ENCODE results near the gene RBMS1. TPM values are rescaled to one million over a fixed set of nuclear protein-coding genes. Genes with fewer than 3 reads are reported as not detected.

Gene RBMS1
- total RNA-seq, 2 experiments from 2014 or later, result 65.5 to 67.5 TPM

DNA sequence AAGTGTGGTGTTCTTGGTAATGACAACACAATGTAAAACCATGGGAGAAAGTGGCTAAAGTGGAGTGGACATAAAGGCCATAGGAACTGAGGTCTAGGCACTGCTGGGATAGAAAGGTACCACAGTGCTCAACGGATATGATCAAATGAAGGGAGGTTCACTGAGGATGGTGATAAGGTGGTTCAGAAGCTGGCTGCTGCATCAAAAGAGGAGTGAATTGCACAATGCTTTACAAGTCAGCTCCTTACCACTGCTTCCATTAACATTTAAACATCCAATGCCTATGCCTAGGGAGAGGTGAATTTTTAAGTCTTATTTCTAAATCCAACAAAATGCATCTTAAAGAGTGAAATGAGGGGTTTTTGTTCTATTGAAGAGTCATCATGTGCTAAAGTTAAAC, 193.4 kb downstream of the RBMS1 start:
- ChIA-PET POLR2A (interaction anchor here (1.4 kb wide), 1 partner anchor 37 kb away, joined by 3 read pairs; no protein-coding TSS in a partner anchor), CTCF (no interaction called here)
- H3K4me3 Mint-ChIP-seq, result no peak overlapping the region
- peaks cover 57% of the 10 kb centered on the region for H3K4me1 Mint-ChIP-seq
- DNase-seq, result no peak
- H3K27ac Mint-ChIP-seq, result peak overlapping the region; percentile 7
- H3K9me3 Mint-ChIP-seq, result no peaks in the 10 kb centered on the region
- H3K36me3 Mint-ChIP-seq (ENCODE audit: low read depth), result peaks cover 75% of the 10 kb centered on the region
- H3K27me3 Mint-ChIP-seq, result no peaks in the 10 kb centered on the region

DNA sequence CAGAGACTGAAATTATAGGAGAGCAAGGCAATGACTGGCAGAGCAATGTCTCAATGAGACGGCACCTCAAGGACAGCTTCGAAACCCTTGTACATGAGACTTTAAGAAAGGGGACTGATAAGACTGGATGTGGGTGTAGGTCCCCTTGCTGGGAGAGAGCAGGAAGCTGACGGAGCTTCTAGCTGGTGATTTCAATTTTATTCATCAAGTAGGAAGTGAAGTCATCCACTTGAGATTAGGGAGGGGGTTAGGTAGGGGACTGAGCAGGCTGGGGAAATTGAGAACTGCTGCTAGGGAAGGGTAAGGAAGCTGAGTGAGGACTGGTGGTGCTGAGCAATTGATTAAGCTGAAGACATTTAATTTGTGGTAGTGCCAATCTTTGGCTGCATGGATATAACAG, 194.1 kb downstream of the RBMS1 start:
- no peak for DNase-seq
- H3K4me3 Mint-ChIP-seq, result no peak overlapping the region
- no peak overlapping the region for H3K27ac Mint-ChIP-seq
- CTCF ChIA-PET, result interaction anchor here (0.5 kb wide), 1 partner anchor 642 kb away, joined by 6 read pairs; no protein-coding TSS in a partner anchor
- H3K27me3 Mint-ChIP-seq, result no peaks in the 10 kb centered on the region
- POLR2A ChIA-PET, result interaction anchor here (1.4 kb wide), 1 partner anchor 36 kb away, joined by 3 read pairs; no protein-coding TSS in a partner anchor
- H3K4me1 Mint-ChIP-seq, result peaks cover 64% of the 10 kb centered on the region
- no peaks in the 10 kb centered on the region for H3K9me3 Mint-ChIP-seq
- H3K36me3 Mint-ChIP-seq (ENCODE audit: low read depth), result peaks cover 76% of the 10 kb centered on the region

DNA sequence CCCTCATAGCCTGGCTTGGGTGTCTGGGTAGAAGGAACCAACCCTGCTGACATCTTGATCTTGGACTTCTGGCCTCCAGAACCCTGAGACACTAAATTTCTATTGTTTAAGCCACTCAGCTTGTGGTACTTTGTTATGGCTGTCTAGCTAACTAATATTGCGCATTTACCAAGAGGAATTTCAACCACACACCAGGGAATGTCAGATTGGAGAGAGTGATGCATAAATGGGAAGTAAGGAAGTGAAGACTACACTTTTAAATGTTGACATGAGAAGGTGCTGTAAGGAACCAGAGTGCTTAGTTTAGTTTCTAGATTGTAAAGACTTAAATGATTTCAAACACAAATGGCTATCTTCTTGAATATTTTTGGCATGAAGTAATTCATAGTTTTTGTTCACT, 194.6 kb downstream of the RBMS1 start:
- Mint-ChIP-seq H3K27me3 (no peaks in the 10 kb centered on the region), H3K4me3 (no peak overlapping the region), H3K36me3 (ENCODE audit: low read depth) (peaks cover 75% of the 10 kb centered on the region), H3K4me1 (peaks cover 69% of the 10 kb centered on the region), H3K9me3 (no peaks in the 10 kb centered on the region), H3K27ac (no peak overlapping the region)
- ChIA-PET POLR2A (interaction anchor here (1.4 kb wide), 1 partner anchor 36 kb away, joined by 3 read pairs; no protein-coding TSS in a partner anchor), CTCF (interaction anchor here (0.5 kb wide), 1 partner anchor 643 kb away, joined by 6 read pairs; no protein-coding TSS in a partner anchor)
- no peak for DNase-seq

DNA sequence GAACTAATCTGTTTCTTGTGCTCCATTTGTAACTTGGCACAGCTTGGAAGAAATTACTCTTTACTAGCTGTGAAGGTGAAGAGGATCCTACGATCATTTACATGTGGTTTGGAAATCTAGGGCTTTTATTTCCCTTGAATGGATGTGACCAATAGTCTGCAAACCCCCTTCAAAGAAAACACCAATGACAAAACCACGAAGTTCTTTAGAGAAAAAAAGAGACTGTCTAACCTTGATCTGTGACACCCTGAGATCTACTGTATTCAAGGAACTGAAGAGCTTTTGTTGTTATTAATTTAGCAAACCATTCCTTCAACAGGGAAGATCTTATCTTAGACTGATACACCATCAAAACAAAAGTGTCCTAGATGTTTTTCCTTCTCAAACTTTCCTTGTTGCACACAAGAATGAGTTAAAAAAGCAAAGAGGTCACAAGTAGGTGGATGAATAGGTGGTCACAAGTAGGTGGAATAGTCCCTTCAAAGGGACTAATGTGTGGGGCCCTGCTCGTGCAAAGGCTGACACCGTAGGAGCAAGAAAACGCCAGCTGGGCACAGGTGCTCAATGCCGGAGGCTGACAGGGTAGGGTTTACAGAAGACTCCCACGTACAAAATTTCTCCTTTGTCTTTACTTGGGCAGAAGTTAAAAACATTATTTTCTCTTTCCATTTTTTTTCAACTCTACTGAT, 197.9 kb downstream of the RBMS1 start:
- no peaks in the 10 kb centered on the region for H3K27me3 Mint-ChIP-seq
- no peak overlapping the region for H3K27ac Mint-ChIP-seq
- H3K9me3 Mint-ChIP-seq, result no peaks in the 10 kb centered on the region
- DNase-seq, result no peak
- no peak overlapping the region for H3K4me3 Mint-ChIP-seq
- POLR2A ChIA-PET, result interaction anchor here (0.8 to 2.1 kb wide), 4 partner anchors 11 to 111 kb away, joined by 3 to 5 read pairs (median 4); no protein-coding TSS in a partner anchor
- peaks cover 64% of the 10 kb centered on the region for H3K4me1 Mint-ChIP-seq
- CTCF ChIA-PET, result interaction anchor here (0.7 to 1.8 kb wide), 5 partner anchors 25 to 699 kb away, joined by 3 to 5 read pairs (median 4); no protein-coding TSS in a partner anchor
- peaks cover 80% of the 10 kb centered on the region for H3K36me3 Mint-ChIP-seq (ENCODE audit: low read depth)

DNA sequence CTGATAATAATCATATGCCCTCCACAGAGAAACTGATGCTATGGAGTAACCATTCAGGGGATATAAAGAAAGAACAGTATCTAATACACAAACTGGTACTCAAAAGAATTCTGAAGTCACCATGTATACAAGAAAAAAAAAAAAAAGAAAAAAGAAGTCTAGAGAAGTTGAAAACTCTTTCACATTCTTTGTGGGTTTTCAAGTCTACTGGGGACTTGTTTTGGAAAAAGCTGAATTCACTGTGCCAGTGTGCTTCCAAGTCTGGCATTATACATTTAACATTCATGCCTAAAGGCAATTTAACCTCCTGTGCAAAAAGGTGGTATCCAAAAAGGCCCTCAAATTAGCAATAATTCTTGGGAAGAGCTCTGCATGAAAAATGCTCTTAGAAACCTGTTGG, 198.7 kb downstream of the RBMS1 start:
- H3K9me3 Mint-ChIP-seq, result no peaks in the 10 kb centered on the region
- no peak overlapping the region for H3K27ac Mint-ChIP-seq
- no peak overlapping the region for H3K4me3 Mint-ChIP-seq
- H3K27me3 Mint-ChIP-seq, result no peaks in the 10 kb centered on the region
- POLR2A ChIA-PET, result interaction anchor here (0.8 to 2.1 kb wide), 4 partner anchors 10 to 112 kb away, joined by 3 to 5 read pairs (median 4); no protein-coding TSS in a partner anchor
- H3K4me1 Mint-ChIP-seq, result peaks cover 60% of the 10 kb centered on the region
- no peak for DNase-seq
- peaks cover 77% of the 10 kb centered on the region for H3K36me3 Mint-ChIP-seq (ENCODE audit: low read depth)
- CTCF ChIA-PET, result interaction anchor here (0.7 to 1.8 kb wide), 6 partner anchors 24 to 700 kb away, joined by 3 to 5 read pairs (median 4); no protein-coding TSS in a partner anchor

DNA sequence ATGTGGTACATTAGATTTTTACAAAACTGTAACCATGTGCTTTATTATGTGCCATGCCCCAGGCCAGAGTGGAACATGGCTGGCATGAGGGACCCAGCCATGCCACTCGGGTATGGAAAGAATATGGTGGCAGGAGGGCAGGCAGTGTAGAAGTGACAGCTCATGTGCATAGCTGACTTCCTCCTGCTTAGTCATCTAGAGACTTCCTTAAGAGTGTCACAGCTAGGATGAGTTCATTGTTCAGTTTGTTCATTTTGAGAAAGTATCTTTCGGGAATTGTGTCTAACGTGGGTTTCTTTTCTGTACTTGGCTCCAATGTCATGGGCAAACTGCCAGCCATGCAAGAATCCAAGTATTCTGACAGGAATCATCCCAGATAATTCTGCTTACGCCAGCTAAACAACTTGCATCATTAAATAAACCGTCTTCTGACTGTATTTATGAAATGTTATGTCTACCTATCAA, 199.2 kb downstream of the RBMS1 start:
- Mint-ChIP-seq H3K9me3 (no peaks in the 10 kb centered on the region), H3K27me3 (no peaks in the 10 kb centered on the region), H3K4me1 (peaks cover 57% of the 10 kb centered on the region), H3K4me3 (no peak overlapping the region), H3K36me3 (ENCODE audit: low read depth) (peaks cover 72% of the 10 kb centered on the region), H3K27ac (no peak overlapping the region)
- CTCF ChIA-PET, result interaction anchor here (0.9 to 1.8 kb wide), 4 partner anchors 18 to 701 kb away, joined by 3 to 5 read pairs (median 5); no protein-coding TSS in a partner anchor
- peak; percentile 33 for DNase-seq
- POLR2A ChIA-PET, result interaction anchor here (1.5 to 2.1 kb wide), 2 partner anchors 10 to 113 kb away, joined by 3 to 5 read pairs; no protein-coding TSS in a partner anchor

DNA sequence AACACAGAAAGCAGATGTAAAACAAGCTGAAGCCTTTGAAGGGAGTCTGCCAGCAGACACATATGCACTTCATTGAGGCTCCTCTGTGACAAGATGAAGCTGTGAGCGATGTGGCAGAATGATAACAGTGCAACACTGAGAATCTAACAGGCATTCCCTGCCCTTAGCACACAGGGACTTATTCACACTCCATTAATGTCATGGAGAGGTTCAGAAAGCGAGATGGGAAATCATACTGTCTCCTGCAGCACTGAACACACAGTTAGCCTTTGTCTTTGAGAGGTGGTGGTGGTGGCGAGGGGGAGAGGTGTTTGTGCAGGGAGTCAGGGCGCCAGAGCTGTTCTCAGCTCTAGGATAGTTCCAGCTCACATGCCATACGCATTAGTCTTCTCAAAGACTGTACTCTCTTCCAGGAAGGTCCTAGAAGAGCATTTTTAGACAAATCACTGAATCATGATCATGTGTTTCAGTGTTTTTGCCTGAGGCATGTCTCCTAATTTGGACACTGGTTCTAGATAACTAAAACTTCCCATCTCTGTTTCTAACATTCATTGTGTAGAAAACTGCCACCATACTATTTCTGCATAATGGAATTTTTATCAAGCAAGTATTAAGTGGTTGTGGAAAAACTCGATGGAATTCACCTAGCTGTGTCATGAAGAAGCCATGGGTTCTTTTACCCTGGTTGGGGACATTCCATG, 200.1 kb downstream of the RBMS1 start:
- CTCF ChIA-PET, result interaction anchor here (0.9 to 1.8 kb wide), 4 partner anchors 17 to 30 kb away, joined by 3 to 5 read pairs (median 4); no protein-coding TSS in a partner anchor
- Mint-ChIP-seq H3K36me3 (ENCODE audit: low read depth) (peaks cover 69% of the 10 kb centered on the region), H3K27ac (no peak overlapping the region), H3K27me3 (no peaks in the 10 kb centered on the region), H3K9me3 (no peaks in the 10 kb centered on the region), H3K4me1 (peaks cover 49% of the 10 kb centered on the region), H3K4me3 (no peak overlapping the region)
- DNase-seq, result no peak
- POLR2A ChIA-PET, result interaction anchor here (2.1 kb wide), 1 partner anchor 9 kb away, joined by 5 read pairs; no protein-coding TSS in a partner anchor

DNA sequence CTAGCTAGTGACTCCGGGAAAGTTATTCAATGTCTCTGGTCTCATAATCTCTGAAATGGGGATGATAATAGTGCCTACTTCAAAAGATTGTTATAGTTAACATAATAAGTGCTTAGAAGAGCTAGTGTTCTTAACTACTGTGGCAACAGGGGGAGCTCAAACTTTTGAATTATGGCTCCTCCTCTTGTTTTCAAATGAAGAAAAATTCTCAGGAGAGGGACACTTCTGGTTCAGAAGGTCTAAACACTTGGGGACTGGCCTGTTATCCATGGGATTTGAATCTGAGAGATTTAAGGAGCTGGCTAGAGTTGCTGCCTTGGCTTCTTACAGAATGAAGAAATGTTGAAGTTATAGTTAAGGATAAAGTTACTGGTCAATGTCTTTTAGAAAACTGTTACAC, 201.4 kb downstream of the RBMS1 start:
- Mint-ChIP-seq H3K27me3 (no peaks in the 10 kb centered on the region), H3K27ac (no peak overlapping the region), H3K4me3 (no peak overlapping the region), H3K9me3 (no peaks in the 10 kb centered on the region), H3K4me1 (peaks cover 37% of the 10 kb centered on the region), H3K36me3 (ENCODE audit: low read depth) (peaks cover 64% of the 10 kb centered on the region)
- no peak for DNase-seq
- ChIA-PET CTCF (interaction anchor here (1.3 kb wide), 1 partner anchor 22 kb away, joined by 4 read pairs; no protein-coding TSS in a partner anchor), POLR2A (no interaction called here)

DNA sequence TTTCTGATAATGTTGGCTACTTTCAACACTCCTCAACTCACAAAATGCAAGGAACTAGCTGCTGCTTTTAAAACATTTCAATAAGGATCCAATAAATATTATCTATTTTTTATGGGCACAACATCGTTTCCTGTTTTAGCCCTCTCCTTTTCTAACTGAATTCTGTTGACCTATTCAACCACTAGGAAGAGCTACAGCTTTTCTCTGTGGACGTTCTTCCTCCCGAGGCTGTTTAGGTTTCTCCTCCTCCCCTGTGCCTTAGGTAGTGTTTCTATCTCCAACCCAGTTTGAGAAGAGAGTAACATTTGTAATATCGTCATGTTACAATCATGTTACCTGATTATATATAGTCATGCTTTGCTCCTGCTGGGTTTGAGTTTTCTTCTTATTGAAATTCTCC, 202.2 kb downstream of the RBMS1 start:
- Mint-ChIP-seq H3K4me3 (no peak overlapping the region), H3K4me1 (peaks cover 29% of the 10 kb centered on the region), H3K27me3 (no peaks in the 10 kb centered on the region), H3K9me3 (no peaks in the 10 kb centered on the region), H3K27ac (no peak overlapping the region), H3K36me3 (ENCODE audit: low read depth) (peaks cover 64% of the 10 kb centered on the region)
- CTCF ChIA-PET, result interaction anchor here (1.0 to 1.3 kb wide), 2 partner anchors 39 to 679 kb away, joined by 3 read pairs; no protein-coding TSS in a partner anchor
- no peak for DNase-seq
- POLR2A ChIA-PET, result no interaction called here

DNA sequence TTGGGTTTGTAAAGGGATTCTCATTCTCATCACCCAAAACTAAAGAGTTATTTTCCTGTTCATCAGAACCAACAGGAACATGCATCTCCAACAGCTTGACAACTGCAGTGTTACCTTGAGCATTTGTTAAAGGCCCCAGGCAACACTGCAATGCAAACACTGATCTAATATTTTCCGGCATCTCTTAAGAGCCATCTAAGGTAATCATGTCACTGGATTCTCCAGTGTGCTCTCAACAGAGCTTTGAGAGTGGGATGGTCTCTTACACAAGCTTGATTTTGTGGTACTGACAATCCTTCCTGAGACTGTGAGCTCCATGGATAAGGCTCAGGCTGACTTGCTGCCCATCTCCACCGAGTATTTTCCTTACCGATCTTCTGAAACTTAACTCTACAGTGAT, 203.0 kb downstream of the RBMS1 start:
- Mint-ChIP-seq H3K4me3 (no peak overlapping the region), H3K27ac (no peak overlapping the region), H3K9me3 (no peaks in the 10 kb centered on the region), H3K36me3 (ENCODE audit: low read depth) (peaks cover 57% of the 10 kb centered on the region), H3K27me3 (no peaks in the 10 kb centered on the region), H3K4me1 (peaks cover 21% of the 10 kb centered on the region)
- no peak for DNase-seq
- ChIA-PET CTCF (interaction anchor here (1.0 to 1.3 kb wide), 3 partner anchors 38 to 704 kb away, joined by 3 read pairs; no protein-coding TSS in a partner anchor), POLR2A (no interaction called here)

DNA sequence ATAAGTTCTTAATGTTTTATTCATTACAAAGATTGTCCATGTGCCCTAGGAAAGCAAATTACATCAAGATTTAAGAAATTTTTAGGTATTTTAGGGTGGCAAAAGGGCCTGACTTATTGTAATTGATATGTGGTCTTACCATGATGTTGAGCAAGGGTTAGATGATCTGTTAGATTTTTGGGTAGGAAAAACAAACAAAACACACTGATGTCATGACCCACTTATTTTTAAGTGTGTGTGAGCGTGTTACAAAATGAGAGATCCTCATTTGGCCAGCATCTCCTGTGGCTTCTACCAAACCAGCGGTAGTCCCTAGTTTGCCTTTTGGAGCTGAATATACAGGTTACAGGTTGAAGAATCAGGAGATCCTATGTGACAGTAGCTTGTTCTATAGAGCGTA, 203.8 kb downstream of the RBMS1 start:
- H3K27ac Mint-ChIP-seq, result no peak overlapping the region
- peaks cover 54% of the 10 kb centered on the region for H3K36me3 Mint-ChIP-seq (ENCODE audit: low read depth)
- H3K9me3 Mint-ChIP-seq, result no peaks in the 10 kb centered on the region
- no peak overlapping the region for H3K4me3 Mint-ChIP-seq
- peaks cover 14% of the 10 kb centered on the region for H3K4me1 Mint-ChIP-seq
- ChIA-PET POLR2A (interaction anchor here (0.9 kb wide), 2 partner anchors 10 to 20 kb away, joined by 3 read pairs; no protein-coding TSS in a partner anchor), CTCF (interaction anchor here (1.2 kb wide), 1 partner anchor 705 kb away, joined by 3 read pairs; no protein-coding TSS in a partner anchor)
- H3K27me3 Mint-ChIP-seq, result no peaks in the 10 kb centered on the region
- no peak for DNase-seq

DNA sequence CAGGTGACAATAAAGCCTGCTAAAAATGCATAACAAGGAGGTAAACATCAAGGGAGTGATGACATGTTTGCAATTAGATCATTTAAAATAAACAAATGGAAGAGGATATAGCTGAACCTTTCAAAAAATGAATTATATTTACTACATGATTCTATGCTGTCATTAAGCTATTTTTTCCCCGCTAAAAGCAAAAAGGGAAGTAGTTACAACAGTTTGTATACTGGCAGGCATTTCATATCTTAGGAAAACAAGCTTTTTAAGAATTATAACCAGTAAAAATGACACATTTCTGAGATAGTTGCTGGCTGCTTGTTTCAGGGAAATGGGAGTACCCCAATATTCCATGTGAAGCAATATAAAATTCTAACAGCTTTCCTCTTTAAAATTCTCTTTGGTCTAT, 204.5 kb downstream of the RBMS1 start:
- peaks cover 61% of the 10 kb centered on the region for H3K36me3 Mint-ChIP-seq (ENCODE audit: low read depth)
- no peaks in the 10 kb centered on the region for H3K27me3 Mint-ChIP-seq
- H3K27ac Mint-ChIP-seq, result no peak overlapping the region
- POLR2A ChIA-PET, result interaction anchor here (0.7 to 0.9 kb wide), 3 partner anchors 10 to 33 kb away, joined by 3 to 4 read pairs (median 3); no protein-coding TSS in a partner anchor
- CTCF ChIA-PET, result no interaction called here
- no peaks in the 10 kb centered on the region for H3K9me3 Mint-ChIP-seq
- H3K4me3 Mint-ChIP-seq, result no peak overlapping the region
- no peak for DNase-seq
- peaks cover 7% of the 10 kb centered on the region for H3K4me1 Mint-ChIP-seq
